A673 (cell line): ENCODE results near the gene PRLR. TPM values are rescaled to one million over a fixed set of nuclear protein-coding genes. Genes with fewer than 3 reads are reported as not detected.

Experiments
- BruUV-seq: library from RNA; stranded (reverse); fragments of 400-500 nt; replicated peaks from 2 replicates; lab custom pipeline; 2021; lab: Mats Ljungman, UMichigan
- CTCF ChIA-PET: fragments of 300-600 bp; sonication (Branson Sonifier 250); formaldehyde crosslinking; loops from one replicate; lab custom pipeline; 2022; ENCODE audit warnings: antibody characterized with exemption; lab: Charles Lee
- POLR2A ChIA-PET: fragments of 300-600 bp; sonication (Branson Sonifier 250); formaldehyde crosslinking; loops from one replicate; lab custom pipeline; 2022; ENCODE audit warnings: antibody characterized with exemption; ENCODE audit not compliant: low non-redundant PET; lab: Charles Lee
- DNase-seq: peaks from one replicate; pipeline ENCODE4 v3.0.0-alpha.2; 2015; ENCODE audit warnings: low spot score
- H3K27ac ChIP-seq: fragments of 200-600 bp; sonication (generic); 2 replicates; pipeline ENCODE4 v1.5.1; 2016; ENCODE audit warnings: mixed run types, low read depth, mild to moderate bottlenecking, mixed read lengths, antibody characterized with exemption, low read length; ENCODE audit not compliant: poor library complexity, severe bottlenecking
- H3K27me3 ChIP-seq: fragments of 200-600 bp; sonication (generic); replicated peaks from 2 replicates; pipeline ENCODE4 v1.6.1; 2017; ENCODE audit warnings: mixed run types, low read depth, mild to moderate bottlenecking, mixed read lengths, antibody characterized with exemption, low read length; ENCODE audit not compliant: insufficient read depth, poor library complexity
- H3K36me3 ChIP-seq: fragments of 200-600 bp; sonication (generic); 2 replicates; pipeline ENCODE4 v1.6.1; 2016; ENCODE audit warnings: mixed run types, mild to moderate bottlenecking, mixed read lengths, antibody characterized with exemption, low read length; ENCODE audit not compliant: insufficient read depth, poor library complexity, severe bottlenecking
- H3K4me1 ChIP-seq: fragments of 200-600 bp; sonication (generic); 2 replicates; pipeline ENCODE4 v1.6.1; 2017; ENCODE audit warnings: mixed run types, mild to moderate bottlenecking, mixed read lengths, antibody characterized with exemption, low read length; ENCODE audit not compliant: insufficient read depth, poor library complexity, severe bottlenecking
- H3K4me3 ChIP-seq: fragments of 200-600 bp; sonication (generic); 2 replicates; pipeline ENCODE4 v1.5.1; 2016; ENCODE audit warnings: low read depth, mixed run types, mild to moderate bottlenecking, mixed read lengths, low read length; ENCODE audit not compliant: poor library complexity, severe bottlenecking
- H3K9me3 ChIP-seq: fragments of 200-600 bp; sonication (generic); 2 replicates; pipeline ENCODE4 v1.6.1; 2016; ENCODE audit warnings: mixed run types, low read depth, mild to moderate bottlenecking, mixed read lengths, antibody characterized with exemption, low read length; ENCODE audit not compliant: poor library complexity, severe bottlenecking
- CTCF ChIP-seq: fragments of 300-800, 200-600 bp; sonication (generic); conservative IDR thresholded peaks from 2 replicates; pipeline ENCODE4 v1.5.1; 2017; ENCODE audit warnings: low read depth, mild to moderate bottlenecking, antibody characterized with exemption, low read length, moderate library complexity, mixed read lengths
- EZH2 ChIP-seq: fragments of 200-600 bp; sonication (generic); IDR thresholded peaks from 2 replicates; pipeline ENCODE4 v1.6.1; 2017; ENCODE audit warnings: borderline replicate concordance, low read depth, mild to moderate bottlenecking, mixed read lengths, antibody characterized with exemption, low read length; ENCODE audit not compliant: poor library complexity, severe bottlenecking
- intact Hi-C: fragments of 100-400 bp; cut with micrococcal nuclease; formaldehyde crosslinking; loops from one replicate; pipeline ENCODE4 v1.10.0; 2022; ENCODE audit not compliant: unreplicated experiment
- total RNA-seq: library from RNA; stranded (reverse); gene quantifications from 2 replicates; pipeline ENCODE4 v1.2.3, GENCODE V29; 2021

The PRLR gene
- total RNA-seq, 1 experiment from 2014 or later, result not detected

- CTCF ChIA-PET, result no interaction called here
- POLR2A ChIA-PET, result no interaction called here
- H3K4me1 ChIP-seq, result peaks cover 4% of the 10 kb centered on the region
- H3K27ac ChIP-seq, result no peak overlapping the region
- H3K27me3 ChIP-seq, result peaks cover 44% of the 10 kb centered on the region
- no peaks in the 10 kb centered on the region for H3K9me3 ChIP-seq
- intact Hi-C loops, result no loop called here
- DNase-seq, result no peak
- no peak overlapping the region for H3K4me3 ChIP-seq
- BruUV-seq, result no TSS peak
- no peaks in the 10 kb centered on the region for H3K36me3 ChIP-seq
- no peak for TF ChIP-seq CTCF
- no peak for TF ChIP-seq EZH2
Observed at GRCh38 chr5:35227720-35228119, 2.6 kb downstream of the PRLR start.

GRCh38 chr5:35223787-35224395 lies 6.4 kb downstream of the PRLR start:
- intact Hi-C loops, result no loop called here
- DNase-seq, result no peak
- Histone ChIP-seq H3K36me3 (no peaks in the 10 kb centered on the region), H3K4me3 (no peak overlapping the region), H3K9me3 (no peaks in the 10 kb centered on the region), H3K27ac (no peak overlapping the region), H3K27me3 (peaks cover 20% of the 10 kb centered on the region), H3K4me1 (no peaks in the 10 kb centered on the region)
- TF ChIP-seq EZH2, result no peak
- TF ChIP-seq CTCF, result no peak
- CTCF ChIA-PET, result no interaction called here
- POLR2A ChIA-PET, result no interaction called here
- no TSS peak for BruUV-seq

GRCh38 chr5:35220967-35221366 lies 9.3 kb downstream of the PRLR start:
- BruUV-seq, result no TSS peak
- intact Hi-C loops, result no loop called here
- Histone ChIP-seq H3K4me3 (no peak overlapping the region), H3K4me1 (no peaks in the 10 kb centered on the region), H3K9me3 (no peaks in the 10 kb centered on the region), H3K36me3 (no peaks in the 10 kb centered on the region), H3K27ac (no peak overlapping the region), H3K27me3 (peaks cover 5% of the 10 kb centered on the region)
- CTCF ChIA-PET, result no interaction called here
- DNase-seq, result no peak
- POLR2A ChIA-PET, result no interaction called here
- TF ChIP-seq CTCF (no peak), EZH2 (no peak)
